DMS 273 (cell line): ENCODE data around the gene ARHGEF7.
A peak's percentile ranks its signal among the peaks of the same experiment; 100 is the strongest.

ENCODE experiments used
- DNase-seq: peaks from one replicate; lab custom pipeline; 2025; ENCODE audit not compliant: unreplicated experiment; lab: John Stamatoyannopoulos, UW

ARHGEF7 gene

DNA sequence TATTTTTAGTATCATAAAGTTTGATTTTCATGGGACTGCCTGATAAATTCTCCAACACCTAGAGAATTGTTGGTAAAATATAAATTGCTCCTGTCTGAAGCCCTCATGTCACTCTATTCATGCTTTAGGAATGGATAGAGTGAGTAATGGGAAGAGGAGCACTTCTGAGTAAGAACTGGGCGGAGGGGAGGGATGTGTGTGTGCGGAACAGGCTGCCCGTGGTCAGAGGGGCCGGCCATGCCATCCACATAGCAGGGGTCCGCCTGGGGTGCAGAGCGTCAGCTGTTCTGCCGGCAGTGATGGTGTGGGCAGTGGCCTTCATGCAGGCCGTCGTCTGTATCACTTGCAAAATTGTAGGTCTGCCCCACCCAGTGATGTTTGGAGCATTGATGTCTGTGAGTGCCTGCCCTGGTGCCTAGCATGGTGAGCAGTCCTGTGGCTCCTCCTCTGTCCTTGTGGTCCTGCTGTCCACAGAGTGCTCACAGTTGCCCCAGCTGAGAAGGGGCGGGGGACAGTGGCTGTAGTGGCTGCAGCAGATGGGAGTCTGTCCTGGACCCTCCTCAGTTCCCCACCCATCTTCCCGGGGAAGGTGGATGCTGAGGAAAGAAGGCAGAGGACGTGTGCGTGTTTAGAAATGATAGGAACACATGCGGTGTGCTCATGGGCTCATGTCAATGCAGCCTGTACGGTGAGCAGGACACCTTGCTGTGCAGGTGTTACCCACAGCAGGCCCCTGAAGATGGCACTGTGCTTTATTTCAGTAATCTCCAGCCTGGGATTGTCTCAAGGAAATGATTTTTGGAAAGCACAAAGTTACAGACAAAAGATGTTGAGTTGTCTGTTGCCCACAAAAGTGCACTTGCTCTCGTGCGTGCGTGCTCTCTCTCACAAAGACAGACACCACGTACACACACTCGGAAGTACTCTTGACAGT is 155.9 kb downstream of the ARHGEF7 start:
- DNase-seq = no peak

DNA sequence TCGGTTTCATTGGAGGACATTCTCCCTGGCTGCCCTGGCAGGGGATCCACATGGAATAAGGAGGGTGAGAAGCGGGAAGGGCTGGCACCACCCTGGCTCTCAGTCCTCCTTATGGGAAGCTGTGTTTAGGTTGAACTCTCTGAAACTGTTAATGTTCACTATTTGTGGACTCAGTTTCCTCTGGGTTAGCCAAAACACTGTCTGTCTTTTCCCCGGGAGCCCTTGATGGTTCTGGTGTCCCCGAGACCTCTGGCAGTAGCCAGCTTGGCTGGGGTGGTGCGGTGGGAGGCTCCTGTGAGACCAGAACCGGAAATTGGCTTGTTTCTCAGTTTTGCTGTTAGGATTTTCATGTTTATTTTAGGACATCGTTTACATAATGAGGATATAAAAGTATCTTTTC is 157.0 kb downstream of the ARHGEF7 start:
- no peak for DNase-seq

GRCh38 chr13:111275382-111275781 is 160.3 kb downstream of the ARHGEF7 start:
- DNase-seq = no peak

- no peak for DNase-seq
Observed at GRCh38 chr13:111275995-111276618, 161.0 kb downstream of the ARHGEF7 start.

- no peak for DNase-seq
Observed at GRCh38 chr13:111278258-111278657, 163.1 kb downstream of the ARHGEF7 start.

GRCh38 chr13:111278743-111279652 is 163.9 kb downstream of the ARHGEF7 start:
- DNase-seq = no peak

GRCh38 chr13:111280226-111280625 is 165.1 kb downstream of the ARHGEF7 start:
- DNase-seq = no peak

- DNase-seq = no peak
Observed at GRCh38 chr13:111280681-111281585, 165.8 kb downstream of the ARHGEF7 start.

GRCh38 chr13:111281751-111282311 is 166.7 kb downstream of the ARHGEF7 start:
- peak; percentile 36 for DNase-seq

DNA sequence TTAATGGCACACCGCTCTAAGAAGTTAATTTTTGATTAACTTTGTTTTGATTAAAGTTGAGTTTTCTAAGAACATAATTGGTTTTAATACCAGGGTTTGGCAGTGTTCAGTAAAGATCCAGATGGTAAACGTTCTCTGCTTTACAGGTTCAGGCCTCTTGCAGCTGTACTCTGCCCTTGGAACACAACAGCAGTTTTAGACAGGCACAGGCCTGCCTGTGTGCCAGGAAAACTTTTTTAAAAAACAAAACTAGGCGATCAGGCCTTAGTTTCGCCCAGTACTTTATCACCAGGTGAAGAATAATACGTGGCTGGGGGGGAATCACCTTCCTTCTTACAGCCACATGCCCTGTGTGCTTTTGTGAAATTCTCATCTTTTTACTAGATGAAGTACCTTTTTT is 167.3 kb downstream of the ARHGEF7 start:
- peak; percentile 71 for DNase-seq

DNA sequence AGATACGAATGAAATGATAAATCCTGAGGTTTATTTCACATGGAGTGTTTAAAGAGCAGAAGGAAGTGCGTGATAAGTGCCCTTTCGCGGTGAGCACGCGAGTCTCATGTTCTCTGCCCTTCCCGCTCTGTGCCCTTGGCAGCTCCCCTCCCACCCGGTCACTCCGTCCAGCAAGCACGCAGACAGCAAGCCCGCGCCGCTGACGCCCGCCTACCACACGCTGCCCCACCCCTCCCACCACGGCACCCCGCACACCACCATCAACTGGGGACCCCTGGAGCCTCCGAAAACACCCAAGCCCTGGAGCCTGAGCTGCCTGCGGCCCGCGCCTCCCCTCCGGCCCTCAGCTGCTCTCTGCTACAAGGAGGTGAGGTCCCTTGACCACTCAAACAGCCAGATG is 167.9 kb downstream of the ARHGEF7 start:
- DNase-seq = no peak

- DNase-seq = no peak
Observed at GRCh38 chr13:111283457-111283856, 168.3 kb downstream of the ARHGEF7 start.

- no peak for DNase-seq
Observed at GRCh38 chr13:111283991-111284390, 168.9 kb downstream of the ARHGEF7 start.

DNA sequence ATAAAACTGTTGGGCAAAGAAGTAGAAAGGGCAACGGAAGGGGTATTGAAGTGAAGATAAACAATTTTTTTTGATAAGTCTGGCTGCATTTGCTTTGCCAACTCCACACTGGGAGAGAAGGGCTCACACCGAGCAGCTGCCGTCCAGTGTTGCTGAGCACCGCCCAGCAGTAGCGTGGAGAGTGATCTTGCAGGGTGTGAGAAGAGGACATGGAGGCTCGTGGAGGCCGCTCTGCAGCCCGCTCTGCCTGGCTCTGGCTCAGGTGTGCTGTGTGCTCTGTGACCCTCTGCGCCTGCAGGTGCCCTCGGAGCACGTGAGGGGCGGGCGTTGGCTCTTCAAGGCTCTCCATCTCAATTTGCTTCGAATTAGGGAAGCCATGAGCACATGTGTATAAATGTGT is 169.5 kb downstream of the ARHGEF7 start:
- DNase-seq = no peak

- no peak for DNase-seq
Observed at GRCh38 chr13:111286162-111286561, 171.1 kb downstream of the ARHGEF7 start.

DNA sequence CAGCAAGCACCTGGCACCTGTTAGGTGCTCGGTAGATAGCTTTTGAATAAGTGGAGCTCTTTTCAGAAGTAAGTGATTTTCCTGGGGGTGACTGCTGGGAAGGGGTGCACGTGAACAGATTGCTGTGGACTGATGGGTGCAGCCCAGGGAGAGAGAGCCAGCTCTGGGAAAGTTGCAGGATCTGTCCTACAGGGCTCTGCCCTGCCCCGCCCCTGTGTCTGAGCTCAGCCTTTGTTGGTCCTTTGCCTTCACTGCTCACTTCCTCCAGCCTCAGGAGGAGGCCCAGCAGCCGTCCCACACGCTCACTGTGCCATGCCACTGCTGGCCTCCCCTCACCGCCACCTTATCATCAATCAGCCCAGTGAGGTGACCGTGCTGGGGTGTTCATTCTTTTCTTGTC is 171.6 kb downstream of the ARHGEF7 start:
- no peak for DNase-seq

- no peak for DNase-seq
Observed at GRCh38 chr13:111287201-111287600, 172.1 kb downstream of the ARHGEF7 start.

DNA sequence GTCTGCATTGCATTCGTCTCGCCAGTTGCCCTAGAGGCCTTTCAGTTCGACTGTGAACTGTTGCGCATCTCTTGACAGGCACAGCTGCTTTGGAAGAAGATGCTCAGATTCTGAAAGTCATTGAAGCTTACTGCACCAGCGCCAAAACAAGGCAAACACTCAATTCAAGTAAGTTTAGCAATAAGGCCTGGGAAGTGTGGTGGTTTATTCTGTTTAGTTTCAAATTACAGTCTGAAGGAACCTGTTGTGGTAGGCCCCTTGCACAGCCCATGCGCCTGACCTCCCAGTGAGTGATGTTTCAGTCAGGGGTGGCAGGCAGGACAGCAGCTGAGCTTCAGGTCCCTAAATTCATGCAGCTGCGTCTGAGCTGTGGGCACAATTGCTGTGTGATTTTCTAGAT is 173.2 kb downstream of the ARHGEF7 start:
- no peak for DNase-seq

GRCh38 chr13:111289251-111289650 is 174.1 kb downstream of the ARHGEF7 start:
- DNase-seq = no peak

GRCh38 chr13:111291908-111292307 is 176.8 kb downstream of the ARHGEF7 start:
- no peak for DNase-seq
